GM11168 (cell line): ENCODE results near the gene SERPINB10.

ENCODE experiments used
- in situ Hi-C: fragments of 300-500 bp; cut with MboI; formaldehyde crosslinking; loops from one replicate; pipeline ENCODE4 v1.12.0; 2022; ENCODE audit warnings: low sequenced_read_pairs; ENCODE audit not compliant: unreplicated experiment

SERPINB10 gene

GRCh38 chr18:63975628-63976027, 67.9 kb downstream of the SERPINB10 start:
- in situ Hi-C loops, result no loop called here

DNA sequence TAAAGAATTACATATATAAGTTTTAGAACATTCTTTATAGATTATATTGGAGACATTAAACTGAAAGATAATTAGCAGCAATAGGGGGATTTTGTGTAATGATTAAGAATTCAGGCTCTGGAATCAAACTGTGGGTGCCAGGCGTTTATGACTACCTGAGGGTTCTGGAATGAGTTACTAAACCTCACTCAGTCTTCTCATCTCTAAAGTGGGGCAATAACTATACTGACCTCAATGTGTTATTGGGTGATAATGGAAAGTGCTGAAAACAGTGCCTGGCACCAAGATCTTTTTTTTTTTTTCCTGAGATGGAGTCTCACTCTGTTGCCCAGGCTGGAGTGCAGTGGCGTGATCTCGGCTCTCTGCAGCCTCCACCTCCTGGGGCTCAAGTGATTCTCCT, 69.3 kb downstream of the SERPINB10 start:
- in situ Hi-C loops, result no loop called here

- in situ Hi-C loops, result no loop called here
Observed at GRCh38 chr18:63979409-63979920, 71.7 kb downstream of the SERPINB10 start.

DNA sequence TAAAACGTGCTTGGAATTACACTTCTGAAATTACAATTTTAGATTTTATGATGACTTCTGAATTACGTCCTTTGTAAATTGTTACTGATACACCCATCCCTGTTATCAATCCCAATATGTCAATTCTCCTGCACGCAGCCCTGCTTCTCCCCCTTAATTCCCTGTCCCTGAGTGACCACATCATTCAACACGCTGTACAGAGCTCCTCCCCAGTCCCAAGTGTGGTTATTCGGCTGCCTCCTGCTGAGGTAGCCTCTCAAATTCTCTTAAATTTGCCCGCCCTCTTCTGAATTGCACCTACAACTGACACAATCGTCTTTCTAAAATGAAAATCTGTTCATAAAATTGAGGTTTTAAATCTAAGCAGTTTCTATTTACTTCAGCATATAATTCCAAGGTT, 72.3 kb downstream of the SERPINB10 start:
- in situ Hi-C loops, result no loop called here

- in situ Hi-C loops, result no loop called here
Observed at GRCh38 chr18:63980896-63981460, 73.2 kb downstream of the SERPINB10 start.

GRCh38 chr18:63981719-63982118, 74.0 kb downstream of the SERPINB10 start:
- in situ Hi-C loops, result no loop called here

DNA sequence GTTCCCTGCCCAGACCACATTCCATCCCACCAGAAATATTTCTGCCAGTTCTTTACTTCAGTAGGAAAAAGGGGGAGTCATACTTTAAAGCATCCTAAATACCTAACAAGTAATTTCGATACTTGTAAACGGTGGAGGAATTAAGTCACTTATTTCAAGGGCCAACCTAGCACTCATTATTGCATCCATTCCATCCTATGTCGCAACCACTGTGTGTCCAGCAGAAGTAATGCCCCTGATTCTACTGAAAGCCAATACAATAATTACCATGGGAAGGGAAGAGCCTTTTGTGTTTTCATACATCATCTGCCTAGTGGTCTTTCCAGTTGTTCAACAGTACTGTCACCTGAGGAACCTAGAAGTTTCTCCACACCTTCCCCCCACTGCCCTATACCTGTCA, 74.6 kb downstream of the SERPINB10 start:
- in situ Hi-C loops, result no loop called here
